Activated CD4-positive, alpha-beta T cell treated with anti-CD3 and anti-CD28 coated beads for 36 hours (primary cell): ENCODE results near the gene NNMT. TPM values are rescaled to one million over a fixed set of nuclear protein-coding genes. Genes with fewer than 3 reads are reported as not detected.

Experiments
- ATAC-seq: fragments of 200-7000 bp; cut with Tn5 transposase; one replicate; pipeline ENCODE4 v1.10.0; 2021; ENCODE audit warnings: mild to moderate bottlenecking, moderate library complexity
- CTCF ChIA-PET: fragments of 350-600 bp; sonication (Branson Sonifier 250); formaldehyde crosslinking; loops from one replicate; lab custom pipeline; 2021; ENCODE audit warnings: antibody characterized with exemption; lab: Charles Lee
- POLR2A ChIA-PET: fragments of 350-600 bp; sonication (Branson Sonifier 250); formaldehyde crosslinking; loops from one replicate; lab custom pipeline; 2021; ENCODE audit warnings: antibody characterized with exemption, inconsistent platforms; lab: Charles Lee
- DNase-seq: peaks from one replicate; pipeline ENCODE4 v3.0.0-alpha.2; 2020
- H3K27ac Mint-ChIP-seq: one replicate; pipeline ENCODE4 v1.8.0; 2021; ENCODE audit warnings: mixed read lengths
- H3K27me3 Mint-ChIP-seq: one replicate; pipeline ENCODE4 v1.8.0; 2021; ENCODE audit warnings: mixed read lengths
- H3K36me3 Mint-ChIP-seq: one replicate; pipeline ENCODE4 v1.8.0; 2021; ENCODE audit warnings: low read depth, mixed read lengths
- H3K4me1 Mint-ChIP-seq: one replicate; pipeline ENCODE4 v1.8.0; 2021; ENCODE audit warnings: mixed read lengths
- H3K4me3 Mint-ChIP-seq: one replicate; pipeline ENCODE4 v1.8.0; 2021; ENCODE audit warnings: mild to moderate bottlenecking, moderate library complexity, mixed read lengths
- H3K9me3 Mint-ChIP-seq: one replicate; pipeline ENCODE4 v1.8.0; 2021; ENCODE audit warnings: low read depth, mixed read lengths
- intact Hi-C, 2 experiments: fragments of 100-400 bp; cut with DNase I in 1 of 2; cut with micrococcal nuclease in 1 of 2; formaldehyde crosslinking; loops; one replicate each; pipeline versions ENCODE4 v1.14.2 to v1.15.1; 2022 to 2024; cut with DNase I, micrococcal nuclease
- total RNA-seq, 2 experiments: library from RNA; stranded (reverse); gene quantifications; one replicate each; pipeline ENCODE4 v1.2.3, GENCODE V29; 2021

The NNMT gene
- total RNA-seq, 2 experiments from 2014 or later = not detected

DNA sequence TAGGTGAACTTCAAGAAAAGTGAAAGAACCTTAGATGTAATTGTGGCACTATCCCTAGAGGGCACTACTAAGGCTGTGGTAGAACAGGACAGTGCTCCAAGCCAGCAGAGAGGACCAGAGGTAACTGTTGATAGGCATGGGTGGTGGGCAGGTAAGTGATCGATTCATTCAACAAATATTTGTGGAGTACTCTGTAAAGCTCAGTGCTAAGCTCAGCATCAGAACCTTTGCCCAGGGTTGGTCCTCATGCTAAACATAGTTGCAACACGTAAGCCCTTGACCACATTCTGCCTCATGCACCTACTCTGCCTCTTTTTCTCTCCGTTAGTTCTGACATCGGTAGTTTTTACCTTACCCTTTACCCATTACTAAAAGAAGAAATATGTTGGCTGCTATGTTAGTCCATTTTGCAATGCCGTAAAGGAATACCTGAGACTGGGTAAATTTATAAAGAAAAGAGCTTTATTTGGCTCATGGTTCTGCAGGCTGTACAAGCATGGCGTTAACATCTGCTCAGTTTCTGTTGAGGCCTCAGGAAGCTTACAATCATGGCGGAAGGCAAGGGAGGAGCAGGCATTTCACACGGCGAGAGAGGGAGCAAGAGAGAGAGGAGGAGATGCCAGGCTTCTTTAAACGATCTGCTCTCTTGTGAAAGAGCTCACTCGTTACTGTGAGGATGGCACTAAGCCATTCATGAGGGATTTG is 18.4 kb upstream of the NNMT start:
- no peak for ATAC-seq
- Mint-ChIP-seq H3K4me3 (no peak overlapping the region), H3K27me3 (peaks cover 23% of the 10 kb centered on the region), H3K4me1 (no peaks in the 10 kb centered on the region), H3K27ac (no peak overlapping the region), H3K9me3 (no peaks in the 10 kb centered on the region), H3K36me3 (no peaks in the 10 kb centered on the region)
- intact Hi-C loops = no loop called here
- POLR2A ChIA-PET = no interaction called here
- no peak for DNase-seq
- CTCF ChIA-PET = interaction anchor here (0.6 kb wide), 1 partner anchor 179 kb away, joined by 3 read pairs; no protein-coding TSS in a partner anchor

DNA sequence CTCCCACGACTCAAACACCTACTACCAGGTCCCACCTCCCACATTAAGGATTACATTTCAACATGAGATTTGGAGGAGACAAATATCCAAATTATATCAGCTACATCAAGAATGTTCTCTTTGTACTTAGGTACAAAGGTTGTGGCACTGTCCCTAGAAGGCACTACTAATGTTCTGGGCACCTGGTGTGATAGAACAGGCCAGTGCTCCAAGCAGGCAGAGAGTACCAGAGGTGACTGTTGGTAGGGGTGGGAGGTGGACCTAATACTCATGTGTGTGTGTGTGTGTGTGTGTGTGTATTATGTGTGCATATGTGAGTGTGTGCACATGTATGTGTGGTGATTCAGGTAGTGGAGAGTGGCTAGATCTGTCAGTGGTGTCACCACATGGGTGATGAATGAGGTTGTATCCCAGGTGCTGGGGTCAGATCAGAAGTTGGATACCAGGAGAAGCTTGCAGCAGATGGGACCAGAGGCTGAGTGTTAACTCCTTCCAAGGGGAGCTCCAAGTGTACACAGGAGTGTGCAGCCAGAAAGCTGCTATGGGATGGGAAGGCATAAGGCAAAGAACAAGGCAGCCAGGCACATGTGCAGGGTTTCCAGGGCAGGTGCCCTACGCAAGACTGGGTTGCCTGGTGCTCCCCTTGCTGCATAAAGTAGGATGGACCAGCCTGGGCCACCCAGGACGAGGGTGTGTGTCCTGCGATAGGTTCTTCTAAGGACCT is 17.7 kb upstream of the NNMT start:
- Mint-ChIP-seq H3K36me3 (no peaks in the 10 kb centered on the region), H3K4me1 (no peaks in the 10 kb centered on the region), H3K9me3 (no peaks in the 10 kb centered on the region), H3K27me3 (peaks cover 20% of the 10 kb centered on the region), H3K27ac (no peak overlapping the region), H3K4me3 (no peak overlapping the region)
- intact Hi-C loops = no loop called here
- ChIA-PET POLR2A (interaction anchor here (0.6 kb wide), 1 partner anchor 1255 kb away, joined by 3 read pairs; no protein-coding TSS in a partner anchor), CTCF (no interaction called here)
- ATAC-seq = no peak
- no peak for DNase-seq

DNA sequence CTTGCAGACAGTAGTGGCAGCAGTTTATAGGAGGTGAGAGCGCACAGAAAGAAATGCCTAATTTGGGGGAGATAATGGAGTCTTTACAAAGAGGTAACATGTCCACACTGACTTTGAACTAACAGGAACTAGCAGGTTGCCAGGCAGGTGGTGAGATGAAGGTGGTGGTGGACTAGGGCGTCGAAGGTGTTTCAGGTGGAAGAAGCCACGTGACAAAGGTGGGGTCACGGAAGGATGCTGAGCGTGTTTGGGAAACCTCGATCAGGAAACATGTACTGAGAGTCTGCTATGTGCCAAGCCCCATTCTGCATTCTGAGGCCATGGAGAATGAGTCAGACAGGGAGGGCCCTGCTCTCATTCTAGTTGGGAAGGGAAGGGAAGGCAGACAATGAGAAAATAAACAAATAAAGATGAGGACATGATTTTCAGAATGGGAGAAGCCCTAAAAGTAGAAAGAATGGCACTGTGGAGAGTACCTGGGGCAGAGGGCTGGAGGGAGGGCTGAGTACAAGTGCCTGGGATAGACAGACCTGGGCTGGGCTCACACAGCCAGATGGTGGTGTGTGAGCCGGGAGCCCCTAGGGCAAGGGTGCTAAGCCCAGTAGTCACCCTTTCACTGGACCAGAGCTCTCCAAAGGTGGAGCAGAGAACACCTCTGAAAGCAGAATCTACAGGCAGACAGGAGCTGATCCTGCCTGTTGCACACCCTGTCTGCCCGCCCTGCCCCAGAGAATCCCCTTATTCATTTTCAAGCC is 16.2 kb upstream of the NNMT start:
- H3K27ac Mint-ChIP-seq = no peak overlapping the region
- intact Hi-C loops = no loop called here
- no peak overlapping the region for H3K4me3 Mint-ChIP-seq
- ChIA-PET CTCF (interaction anchor here (1.2 kb wide), 1 partner anchor 19 kb away, joined by 3 read pairs; no protein-coding TSS in a partner anchor), POLR2A (no interaction called here)
- H3K4me1 Mint-ChIP-seq = no peaks in the 10 kb centered on the region
- DNase-seq (no peak), ATAC-seq (no peak)
- peaks cover 20% of the 10 kb centered on the region for H3K27me3 Mint-ChIP-seq
- H3K36me3 Mint-ChIP-seq = no peaks in the 10 kb centered on the region
- H3K9me3 Mint-ChIP-seq = no peaks in the 10 kb centered on the region

DNA sequence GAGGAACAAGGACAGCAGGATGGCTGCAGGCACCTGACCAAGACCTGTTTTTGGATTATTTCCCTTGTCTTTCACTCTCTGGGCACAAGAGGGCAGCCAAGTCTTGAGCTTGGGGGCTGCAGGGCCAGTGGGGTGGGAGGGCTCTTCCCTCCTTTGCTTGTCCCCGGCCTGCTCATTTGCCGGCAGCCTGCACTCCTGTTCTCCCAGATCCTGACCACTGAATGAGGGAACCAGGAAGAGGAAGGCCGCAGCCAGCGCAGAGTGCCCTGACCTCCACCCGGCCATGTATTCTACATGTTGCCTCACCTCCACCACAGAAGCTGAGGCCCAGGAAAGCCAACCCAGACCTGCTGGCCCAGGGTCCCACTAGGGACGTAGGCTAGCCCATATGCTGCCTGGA is 15.5 kb upstream of the NNMT start:
- intact Hi-C loops = loop anchor here in 1 of 2 experiments (1.0 kb wide), 1 partner anchor 482 kb away; no protein-coding TSS in a partner anchor
- no peak for ATAC-seq
- DNase-seq = peak; percentile 41

DNA sequence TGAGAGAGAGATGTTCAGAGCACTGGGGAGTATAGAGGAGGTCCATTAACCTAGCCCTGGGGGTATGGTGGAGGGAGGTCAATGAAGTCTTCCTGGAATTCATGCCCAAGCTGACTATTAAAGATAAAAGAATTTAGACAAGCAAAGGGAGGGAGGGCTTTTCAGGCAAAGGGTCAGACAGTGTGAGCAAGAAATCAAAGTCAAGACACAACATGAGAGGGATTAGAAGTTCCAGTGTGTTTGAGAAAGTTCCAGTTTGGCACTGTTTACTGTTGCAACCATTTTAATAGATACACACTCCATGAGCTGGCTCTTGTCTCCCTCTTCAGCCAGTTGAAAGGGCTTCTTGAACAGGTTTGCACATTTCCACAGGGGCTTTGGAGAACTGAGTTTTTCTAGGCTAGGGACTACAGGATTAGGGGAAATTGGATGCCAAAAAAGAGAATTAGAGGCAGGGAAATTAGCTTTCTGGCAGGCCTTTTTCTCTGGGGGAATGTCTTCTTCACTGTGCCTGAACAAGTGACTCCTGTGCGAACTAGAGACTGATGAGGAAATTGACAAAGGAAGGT is 14.7 kb upstream of the NNMT start:
- H3K4me1 Mint-ChIP-seq = no peaks in the 10 kb centered on the region

More for the DNA sequence above, 15.5 kb upstream of the NNMT start:
- Mint-ChIP-seq H3K27ac (no peak overlapping the region), H3K36me3 (no peaks in the 10 kb centered on the region), H3K27me3 (peaks cover 15% of the 10 kb centered on the region), H3K4me1 (no peaks in the 10 kb centered on the region), H3K4me3 (no peak overlapping the region), H3K9me3 (no peaks in the 10 kb centered on the region)
- POLR2A ChIA-PET = no interaction called here
- CTCF ChIA-PET = interaction anchor here (0.6 to 1.3 kb wide), 4 partner anchors 18 to 387 kb away, joined by 3 to 4 read pairs (median 3); no protein-coding TSS in a partner anchor

DNA sequence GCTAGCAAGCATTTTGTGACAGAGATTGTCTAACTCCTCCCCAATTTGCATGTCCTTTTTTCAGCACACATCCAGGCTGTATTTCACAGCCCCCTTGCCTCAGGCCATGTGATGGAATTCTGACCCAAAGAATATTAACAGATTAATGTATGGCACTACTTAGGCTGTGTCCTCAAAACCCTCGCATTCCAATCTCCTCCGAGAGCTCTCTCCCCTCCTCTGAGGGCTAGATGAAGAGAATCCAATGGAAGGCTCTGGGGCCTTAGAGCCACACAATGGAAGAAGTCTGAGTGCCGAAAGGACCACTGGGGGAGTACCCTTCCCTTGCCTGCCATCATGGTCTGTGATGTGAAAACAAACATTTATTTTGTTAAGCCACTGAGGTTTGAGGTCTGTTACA is 13.7 kb upstream of the NNMT start:
- intact Hi-C loops = no loop called here
- DNase-seq = no peak
- CTCF ChIA-PET = interaction anchor here (0.6 kb wide), 1 partner anchor 300 kb away, joined by 3 read pairs; no protein-coding TSS in a partner anchor
- Mint-ChIP-seq H3K27me3 (peaks cover 12% of the 10 kb centered on the region), H3K36me3 (no peaks in the 10 kb centered on the region), H3K4me1 (no peaks in the 10 kb centered on the region), H3K9me3 (no peaks in the 10 kb centered on the region), H3K27ac (no peak overlapping the region), H3K4me3 (no peak overlapping the region)
- no peak for ATAC-seq
- POLR2A ChIA-PET = no interaction called here

More for the DNA sequence above, 14.7 kb upstream of the NNMT start:
- intact Hi-C loops = loop anchor here in 1 of 2 experiments (1.0 kb wide), 1 partner anchor 481 kb away; no protein-coding TSS in a partner anchor
- no peaks in the 10 kb centered on the region for H3K9me3 Mint-ChIP-seq
- no peaks in the 10 kb centered on the region for H3K36me3 Mint-ChIP-seq
- no peak overlapping the region for H3K4me3 Mint-ChIP-seq
- no peak for DNase-seq
- no peak overlapping the region for H3K27ac Mint-ChIP-seq
- H3K27me3 Mint-ChIP-seq = peaks cover 15% of the 10 kb centered on the region
- POLR2A ChIA-PET = no interaction called here
- ATAC-seq = no peak
- CTCF ChIA-PET = interaction anchor here (0.6 to 1.3 kb wide), 5 partner anchors 19 to 593 kb away, joined by 3 to 4 read pairs (median 3); no protein-coding TSS in a partner anchor

DNA sequence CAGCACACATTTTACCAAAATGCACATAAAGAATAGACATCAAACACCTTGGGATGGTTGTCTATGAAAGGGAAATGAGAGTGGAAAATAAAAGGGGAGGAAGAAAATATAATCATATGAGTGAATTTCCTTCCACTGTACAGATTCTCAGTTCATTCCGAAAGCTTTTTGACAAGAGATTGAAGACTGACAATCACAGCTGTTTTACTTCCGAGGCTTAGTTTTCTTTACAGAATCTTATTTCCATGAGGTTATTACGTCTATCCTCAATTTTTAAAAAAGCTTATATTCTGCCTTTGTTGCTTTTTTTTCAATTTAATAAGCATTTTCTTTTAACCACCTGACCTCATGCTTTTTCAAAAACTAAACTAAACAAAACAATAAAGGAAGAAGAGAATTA is 12.8 kb upstream of the NNMT start:
- Mint-ChIP-seq H3K4me1 (no peaks in the 10 kb centered on the region), H3K36me3 (no peaks in the 10 kb centered on the region), H3K9me3 (no peaks in the 10 kb centered on the region), H3K27me3 (peaks cover 11% of the 10 kb centered on the region), H3K27ac (no peak overlapping the region), H3K4me3 (no peak overlapping the region)
- CTCF ChIA-PET = interaction anchor here (0.6 kb wide), 1 partner anchor 127 kb away, joined by 3 read pairs; no protein-coding TSS in a partner anchor
- intact Hi-C loops = no loop called here
- POLR2A ChIA-PET = no interaction called here
- DNase-seq = no peak
- ATAC-seq = no peak

DNA sequence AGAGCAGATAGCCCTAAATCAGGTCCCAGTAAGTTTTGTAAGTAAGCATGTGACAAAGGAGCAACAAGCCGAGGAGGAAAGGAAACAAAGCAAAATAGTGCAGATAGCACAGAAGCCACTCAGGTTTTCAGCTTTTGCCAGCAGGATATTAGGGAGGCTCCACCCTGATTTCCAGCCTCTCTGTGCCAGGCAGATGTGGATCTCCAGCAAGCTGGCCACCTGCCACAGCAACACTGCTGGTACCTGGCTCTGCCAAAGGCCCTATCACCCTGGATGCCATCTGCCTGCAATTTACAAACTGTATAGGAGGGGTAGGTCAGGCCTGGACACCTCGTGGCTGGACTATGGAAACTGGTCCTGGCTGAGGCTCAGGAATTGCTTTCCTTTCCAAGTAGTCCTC is 12.2 kb upstream of the NNMT start:
- ChIA-PET CTCF (no interaction called here), POLR2A (no interaction called here)
- H3K4me1 Mint-ChIP-seq = no peaks in the 10 kb centered on the region
- no peak for ATAC-seq
- H3K4me3 Mint-ChIP-seq = no peak overlapping the region
- H3K27ac Mint-ChIP-seq = no peak overlapping the region
- peaks cover 9% of the 10 kb centered on the region for H3K27me3 Mint-ChIP-seq
- intact Hi-C loops = no loop called here
- no peaks in the 10 kb centered on the region for H3K36me3 Mint-ChIP-seq
- DNase-seq = no peak
- H3K9me3 Mint-ChIP-seq = no peaks in the 10 kb centered on the region

DNA sequence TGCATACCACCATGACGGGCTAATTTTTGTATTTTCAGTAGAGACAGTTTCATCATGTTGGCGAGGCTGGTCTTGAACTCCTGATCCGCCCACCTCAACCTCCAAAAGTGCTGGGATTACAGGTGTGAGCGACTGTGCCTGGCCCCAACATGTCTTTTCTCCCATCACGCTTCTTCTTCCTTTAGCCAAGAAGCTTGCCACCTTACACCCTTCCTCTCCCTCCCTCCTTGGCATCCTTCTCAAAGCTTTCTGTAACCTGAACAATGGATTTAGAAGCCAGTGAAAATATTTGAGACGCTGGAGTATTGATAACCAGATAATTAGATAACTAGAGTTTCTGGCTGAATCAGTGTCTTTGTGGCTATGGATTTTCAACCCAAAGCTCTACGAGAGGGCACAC is 11.3 kb upstream of the NNMT start:
- Mint-ChIP-seq H3K4me1 (no peaks in the 10 kb centered on the region), H3K4me3 (no peak overlapping the region), H3K9me3 (no peaks in the 10 kb centered on the region), H3K27me3 (peaks cover under 1% of the 10 kb centered on the region), H3K36me3 (no peaks in the 10 kb centered on the region), H3K27ac (no peak overlapping the region)
- DNase-seq = no peak
- intact Hi-C loops = no loop called here
- CTCF ChIA-PET = interaction anchor here (0.6 kb wide), 1 partner anchor 319 kb away, joined by 3 read pairs; no protein-coding TSS in a partner anchor
- no peak for ATAC-seq
- POLR2A ChIA-PET = no interaction called here

DNA sequence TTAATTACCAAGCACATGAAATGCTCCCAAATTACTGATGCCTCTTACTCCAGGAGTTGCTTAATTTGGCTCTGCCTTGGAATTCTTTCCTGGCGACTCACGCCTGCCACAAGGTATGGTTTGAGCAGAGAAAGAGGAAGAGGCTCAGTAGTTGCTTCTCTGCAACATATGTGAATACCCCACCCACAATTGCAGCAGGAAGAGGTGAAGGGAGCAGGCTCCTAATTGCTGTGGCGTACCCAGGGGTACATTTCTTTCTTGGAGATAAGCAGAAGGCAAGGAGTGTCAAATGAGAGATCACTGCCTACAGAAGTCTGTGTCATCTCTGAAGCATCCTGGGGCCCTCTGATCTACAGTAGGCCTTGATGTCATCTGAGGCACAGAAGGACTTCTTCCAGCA is 10.6 kb upstream of the NNMT start:
- H3K36me3 Mint-ChIP-seq = no peaks in the 10 kb centered on the region
- POLR2A ChIA-PET = no interaction called here
- CTCF ChIA-PET = interaction anchor here (0.6 kb wide), 1 partner anchor 320 kb away, joined by 3 read pairs; no protein-coding TSS in a partner anchor
- H3K27ac Mint-ChIP-seq = no peak overlapping the region
- intact Hi-C loops = no loop called here
- H3K4me1 Mint-ChIP-seq = no peaks in the 10 kb centered on the region
- DNase-seq (no peak), ATAC-seq (no peak)
- H3K27me3 Mint-ChIP-seq = no peaks in the 10 kb centered on the region
- H3K4me3 Mint-ChIP-seq = no peak overlapping the region
- no peaks in the 10 kb centered on the region for H3K9me3 Mint-ChIP-seq

DNA sequence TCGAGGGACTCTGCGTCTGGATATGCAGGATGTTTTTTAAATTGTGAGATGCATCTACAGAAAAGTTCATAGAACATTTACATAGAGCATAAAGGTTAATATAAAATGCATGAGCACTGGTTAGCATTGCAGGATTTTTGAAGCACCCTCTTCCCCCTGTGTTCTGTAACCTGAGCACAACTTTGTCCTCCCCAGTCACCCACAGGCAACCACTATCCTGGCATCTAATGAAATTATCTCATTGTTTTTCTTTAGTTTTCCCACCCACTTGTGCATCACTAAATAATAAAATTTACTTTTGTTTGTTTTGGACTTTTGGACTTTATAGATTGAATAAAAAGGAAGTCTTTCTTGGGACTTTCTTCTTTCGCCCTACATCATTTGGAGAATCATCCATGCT is 10.0 kb upstream of the NNMT start:
- Mint-ChIP-seq H3K4me3 (no peak overlapping the region), H3K27ac (no peak overlapping the region), H3K36me3 (no peaks in the 10 kb centered on the region), H3K4me1 (no peaks in the 10 kb centered on the region), H3K9me3 (no peaks in the 10 kb centered on the region), H3K27me3 (no peaks in the 10 kb centered on the region)
- no peak for DNase-seq
- ChIA-PET CTCF (no interaction called here), POLR2A (no interaction called here)
- ATAC-seq = no peak
- intact Hi-C loops = no loop called here
